SH-SY5Y (cell line): ENCODE measurements around the gene SPATA6.

ENCODE experiments used
- GATA2 ChIP-seq: IDR thresholded peaks from 2 replicates; pipeline ENCODE4 v1.6.1; 2011; ENCODE audit warnings: mild to moderate bottlenecking, low read depth, low read length
- GATA3 ChIP-seq: IDR thresholded peaks from 2 replicates; pipeline ENCODE4 v1.6.1; 2011; ENCODE audit warnings: low read depth, mild to moderate bottlenecking, low read length, moderate library complexity

GRCh38 chr1:48418742-48419141 lies 53.3 kb downstream of the SPATA6 start:
- TF ChIP-seq GATA2 = no peak
- no peak for TF ChIP-seq GATA3
